ENCODE results near the gene TBCA.

Gene TBCA, protein sequence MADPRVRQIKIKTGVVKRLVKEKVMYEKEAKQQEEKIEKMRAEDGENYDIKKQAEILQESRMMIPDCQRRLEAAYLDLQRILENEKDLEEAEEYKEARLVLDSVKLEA

DNA sequence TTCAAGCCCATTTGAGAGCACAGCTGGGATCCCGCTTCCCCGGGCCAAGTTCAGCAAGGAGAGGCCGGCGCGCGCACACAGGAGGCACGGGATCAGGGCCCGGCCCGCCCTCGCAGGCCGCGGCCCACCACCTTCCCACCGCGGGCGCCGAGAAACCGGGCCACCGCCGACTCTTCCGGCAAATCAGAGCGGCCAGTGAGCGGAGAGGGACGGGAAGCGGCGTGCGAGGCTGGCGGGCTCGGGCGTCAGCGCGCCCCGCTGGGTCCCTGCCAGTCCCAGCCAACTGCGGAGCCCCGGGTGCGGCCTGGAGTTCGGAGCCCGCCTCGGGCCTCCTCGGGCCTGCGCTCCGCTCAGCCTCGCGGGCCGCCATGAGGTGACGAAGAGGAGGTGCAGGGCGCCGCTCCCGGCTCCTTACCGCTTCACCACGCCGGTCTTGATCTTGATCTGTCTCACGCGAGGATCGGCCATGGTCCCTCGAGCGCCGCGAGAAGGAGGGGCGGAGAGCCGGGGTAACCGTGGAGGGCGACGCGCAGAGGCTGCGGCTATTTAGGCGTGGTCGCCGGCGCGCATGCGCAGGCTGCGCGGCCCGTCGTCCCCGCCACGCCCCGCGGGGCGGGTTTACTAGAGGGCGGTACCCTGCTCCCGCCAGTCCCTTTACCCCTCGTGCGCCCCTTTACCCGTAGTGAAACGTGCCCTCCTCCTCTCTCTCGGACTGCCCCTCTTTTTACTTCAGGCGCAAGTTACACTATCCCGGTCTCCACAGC is at the start of gene TBCA:
TBCA (minus strand) TSS at position 550 of the 764 bp plus-strand sequence; CDS start at position 468, 82 bp downstream.
- peak; percentile 94 for DNase-seq

DNA sequence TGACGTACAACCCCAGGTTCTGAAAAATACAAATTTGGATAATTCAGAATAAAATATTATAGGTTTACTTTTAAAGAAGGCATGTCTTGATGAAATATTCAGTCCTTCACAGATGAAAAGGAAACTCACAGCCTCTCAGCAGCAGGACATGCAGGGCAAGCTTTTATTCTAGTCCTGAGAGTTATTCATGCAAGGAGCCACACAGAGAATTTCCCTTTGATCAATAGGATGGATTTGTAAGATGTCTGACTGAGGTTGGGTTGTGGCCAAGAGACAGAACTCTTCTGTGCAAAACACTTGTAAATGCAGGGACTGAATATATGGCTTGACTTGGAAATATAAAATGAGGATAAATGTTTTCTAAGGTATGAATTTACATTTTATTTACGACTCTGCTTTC is 48.8 kb upstream of the TBCA start:
- no peak for DNase-seq

DNA sequence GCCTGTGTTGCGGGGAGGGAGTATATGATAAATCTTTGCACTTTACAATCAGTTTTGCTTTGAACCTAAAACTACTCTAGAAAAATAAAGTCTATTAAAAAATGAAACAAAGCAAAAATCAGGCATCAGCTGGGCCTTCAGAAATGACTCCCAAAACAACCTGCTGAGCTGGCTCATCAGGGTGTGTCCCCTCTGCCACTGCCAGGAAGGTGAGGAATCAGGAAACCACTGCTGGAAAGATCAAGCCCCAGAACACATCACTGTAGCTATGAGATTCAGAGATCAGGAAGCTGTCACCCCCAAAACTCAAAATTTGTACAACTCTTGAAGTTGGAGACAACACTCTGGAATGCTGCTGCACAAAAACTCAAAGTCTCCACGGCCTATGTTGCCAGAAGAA is 40.5 kb upstream of the TBCA start:
- no peak for DNase-seq

DNA sequence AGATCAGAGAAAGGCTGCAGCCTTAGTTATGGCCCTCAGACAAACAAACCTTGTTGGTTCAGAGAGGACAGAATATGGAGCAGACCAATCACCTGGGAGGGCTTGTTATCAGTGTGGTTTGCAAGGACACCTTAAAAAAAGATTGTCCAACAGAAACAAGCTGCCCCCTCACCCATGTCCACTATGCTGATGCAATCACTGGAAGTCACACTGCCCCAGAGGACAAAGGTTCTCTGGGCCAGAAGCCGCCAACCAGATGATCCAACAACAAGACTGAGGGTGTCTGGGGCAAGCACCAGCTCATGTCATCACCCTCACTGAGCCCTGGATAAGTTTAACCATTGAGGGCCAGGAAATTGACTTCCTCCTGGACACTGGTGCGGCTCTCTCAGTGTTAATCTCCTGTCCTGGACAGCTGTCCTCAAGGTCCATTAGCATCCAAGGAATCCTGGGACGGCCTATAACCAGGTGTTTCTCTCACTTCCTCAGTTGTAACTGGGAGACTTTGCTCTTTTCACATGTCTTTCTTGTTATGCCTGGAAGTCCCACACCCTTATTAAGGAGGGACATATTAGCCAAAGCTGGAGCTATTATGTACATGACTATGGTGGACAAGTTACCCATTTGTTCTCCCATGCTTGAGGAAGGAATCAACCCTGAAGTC is 36.9 kb upstream of the TBCA start:
- no peak for DNase-seq

DNA sequence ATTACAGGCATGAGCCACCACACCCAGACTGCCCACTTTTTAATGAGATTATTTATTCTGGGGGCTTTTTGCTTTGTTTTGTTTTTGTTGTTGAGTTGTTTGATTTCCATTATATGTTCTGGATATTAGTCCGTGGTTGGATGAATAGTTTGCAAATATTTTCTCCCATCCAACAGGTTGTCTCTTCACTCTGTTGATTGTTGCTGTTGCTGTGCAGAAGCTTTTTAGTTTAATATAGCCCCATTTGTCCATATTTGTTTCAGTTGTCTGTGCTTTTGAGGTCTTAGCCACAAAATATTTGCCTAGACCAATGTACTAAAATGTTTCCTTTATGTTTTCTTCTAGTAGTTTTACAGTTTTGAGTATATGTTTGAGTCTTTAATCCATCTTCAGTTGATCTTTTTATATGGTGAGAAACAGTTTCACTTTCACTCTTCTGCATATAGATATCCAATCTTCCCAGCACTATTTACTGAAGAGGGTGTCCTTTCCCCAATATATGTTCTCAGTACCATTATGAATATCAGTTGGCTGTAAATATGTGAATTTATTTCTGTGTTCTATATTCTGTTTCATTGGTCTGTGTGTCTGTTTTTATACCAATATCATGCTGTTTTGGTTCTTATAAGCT is 30.2 kb upstream of the TBCA start:
- DNase-seq, result no peak

DNA sequence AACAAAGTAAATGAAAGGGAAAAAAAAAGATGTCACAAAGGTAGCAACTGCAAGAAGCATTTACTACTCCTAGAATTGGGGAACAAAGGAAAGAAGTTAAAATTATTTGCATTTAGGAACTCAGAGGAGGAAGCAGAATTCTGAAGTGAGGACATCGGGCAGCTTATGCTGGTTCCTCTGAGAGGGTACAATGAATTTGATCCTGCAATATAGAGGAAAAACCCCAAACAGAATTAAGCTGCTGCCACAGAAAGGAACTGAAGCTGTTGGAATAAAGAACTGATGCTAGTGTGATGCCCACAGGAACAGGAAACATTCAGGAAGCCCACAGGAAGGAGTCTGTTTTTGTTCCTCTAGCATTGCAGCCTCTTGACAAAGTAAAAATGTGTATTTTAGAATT is 22.3 kb upstream of the TBCA start:
- DNase-seq, result no peak

DNA sequence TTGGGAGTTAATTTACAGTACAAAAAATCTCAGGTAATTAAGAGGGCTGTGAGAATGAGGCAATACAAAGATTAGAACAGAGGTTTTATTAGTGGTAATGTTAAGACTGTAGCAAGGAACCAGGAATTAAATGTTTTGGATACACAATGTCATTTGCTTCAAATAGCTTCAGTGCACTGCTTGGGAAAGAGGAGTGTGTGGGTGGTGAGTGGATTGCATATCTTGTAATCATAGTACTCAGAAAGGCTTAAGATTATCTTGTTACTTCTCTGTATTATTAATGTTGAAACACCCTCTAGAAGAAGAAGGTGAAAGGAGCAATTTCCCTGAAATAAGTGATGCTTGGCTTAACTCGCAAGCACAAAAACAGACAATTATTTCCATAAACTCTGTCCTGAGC is 21.0 kb upstream of the TBCA start:
- DNase-seq, result no peak

DNA sequence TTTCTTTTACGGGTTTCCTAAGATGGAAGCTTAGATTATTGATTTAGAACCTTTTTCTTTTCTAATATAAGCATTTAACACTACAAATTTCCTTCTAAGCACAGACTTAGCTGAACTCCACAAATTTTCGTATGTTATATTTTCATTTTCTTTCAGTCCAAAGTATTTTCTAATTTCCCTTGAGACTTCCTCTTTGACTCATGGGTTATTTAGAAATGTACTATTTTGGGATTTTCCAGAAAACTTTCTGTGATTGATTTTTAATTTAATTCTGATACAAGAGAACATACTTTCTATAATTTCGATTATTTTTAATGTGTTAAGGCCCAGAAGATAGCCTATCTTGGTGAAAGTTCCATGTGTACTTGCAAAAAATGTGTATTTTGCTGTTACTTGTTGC is 19.7 kb upstream of the TBCA start:
- no peak for DNase-seq

DNA sequence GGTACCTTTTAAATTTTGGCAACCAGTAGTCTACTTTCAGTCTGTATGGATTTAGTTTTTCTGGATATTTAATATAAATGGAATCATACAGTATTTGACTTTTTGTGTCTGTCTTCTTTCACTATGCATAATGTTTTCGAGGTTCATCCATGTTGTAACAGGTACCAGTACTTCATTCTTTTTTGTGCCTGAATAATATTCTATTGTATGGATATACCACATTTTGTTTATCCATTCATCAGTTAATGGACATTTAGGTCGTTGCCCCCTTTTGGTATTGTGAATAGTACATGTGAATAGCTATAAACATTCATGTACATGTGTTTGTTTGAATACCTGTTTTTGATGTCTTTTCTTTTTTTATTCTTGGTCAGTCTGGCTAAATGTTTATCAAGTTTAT is 19.1 kb upstream of the TBCA start:
- no peak for DNase-seq

DNA sequence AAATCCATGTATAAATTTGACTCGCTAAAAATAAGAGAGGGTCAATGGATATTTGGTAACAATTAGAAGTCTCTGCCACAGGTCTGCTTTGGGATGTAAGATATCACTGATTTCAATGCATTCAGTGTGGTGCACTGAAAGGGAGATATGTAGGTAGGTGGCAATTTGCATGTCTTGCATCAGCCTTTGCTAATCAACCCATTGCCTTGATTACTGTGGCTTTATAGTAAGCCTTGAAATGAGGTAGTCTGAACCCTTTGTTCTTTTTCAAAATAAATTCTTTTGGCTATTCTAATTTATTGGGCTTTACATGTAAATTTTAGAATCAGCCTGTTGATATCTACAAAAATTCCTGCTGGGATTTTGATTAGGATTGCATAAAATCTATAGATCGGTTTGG is 15.8 kb upstream of the TBCA start:
- no peak for DNase-seq

DNA sequence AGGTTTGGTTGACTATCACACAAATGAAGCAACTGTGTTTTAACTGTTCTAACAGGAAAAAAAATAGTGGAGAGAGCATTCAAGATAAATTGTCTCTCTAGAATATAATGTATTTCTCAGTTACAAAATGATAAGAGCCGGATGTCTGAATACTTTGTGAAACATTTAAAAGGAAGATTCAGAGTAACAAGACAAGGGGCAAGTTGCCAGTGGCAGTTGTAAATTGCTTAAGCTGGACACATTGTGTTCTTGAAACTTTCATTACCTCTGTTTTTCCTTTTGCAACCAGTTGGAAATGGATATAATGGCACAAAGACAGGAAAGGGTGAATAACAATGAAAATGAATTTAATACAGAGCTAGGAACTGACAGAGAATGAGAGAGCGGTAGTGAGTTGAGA is 15.2 kb upstream of the TBCA start:
- no peak for DNase-seq

DNA sequence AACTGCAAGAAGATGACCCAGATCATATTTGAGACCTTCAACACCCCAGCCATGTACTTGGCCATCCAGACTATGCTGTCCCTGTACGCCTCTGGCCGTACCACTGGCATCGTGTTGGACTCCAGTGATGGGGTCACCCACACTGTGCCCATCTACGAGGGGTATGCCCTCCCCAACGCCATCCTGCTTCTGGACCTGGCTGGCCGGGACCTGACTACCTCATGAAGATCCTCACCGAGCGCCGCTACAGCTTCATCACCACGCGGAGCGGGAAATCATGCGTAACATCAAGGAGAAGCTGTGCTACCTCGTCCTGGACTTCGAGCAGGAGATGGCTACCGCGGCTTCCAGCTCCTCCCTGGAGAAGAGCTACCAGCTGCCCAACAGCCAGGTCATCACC is 9.1 kb upstream of the TBCA start:
- no peak for DNase-seq

DNA sequence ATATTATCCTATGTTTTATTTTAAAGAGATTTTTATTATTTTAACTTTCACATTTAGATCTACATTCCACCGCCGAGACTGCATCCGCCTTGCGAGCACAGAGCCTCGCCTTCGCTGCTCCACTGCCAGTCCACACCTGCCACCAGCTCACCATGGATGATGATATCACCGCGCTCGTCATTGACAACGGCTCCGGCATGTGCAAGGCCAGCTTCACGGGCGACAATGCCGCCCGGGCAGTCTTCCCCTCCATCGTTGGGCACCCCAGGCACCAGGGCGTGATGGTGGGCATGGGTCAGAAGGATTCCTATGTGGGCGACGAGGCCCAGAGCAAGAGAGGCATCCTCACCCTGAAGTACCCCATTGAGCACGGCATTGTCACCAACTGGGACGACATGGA is 8.6 kb upstream of the TBCA start:
- no peak for DNase-seq

DNA sequence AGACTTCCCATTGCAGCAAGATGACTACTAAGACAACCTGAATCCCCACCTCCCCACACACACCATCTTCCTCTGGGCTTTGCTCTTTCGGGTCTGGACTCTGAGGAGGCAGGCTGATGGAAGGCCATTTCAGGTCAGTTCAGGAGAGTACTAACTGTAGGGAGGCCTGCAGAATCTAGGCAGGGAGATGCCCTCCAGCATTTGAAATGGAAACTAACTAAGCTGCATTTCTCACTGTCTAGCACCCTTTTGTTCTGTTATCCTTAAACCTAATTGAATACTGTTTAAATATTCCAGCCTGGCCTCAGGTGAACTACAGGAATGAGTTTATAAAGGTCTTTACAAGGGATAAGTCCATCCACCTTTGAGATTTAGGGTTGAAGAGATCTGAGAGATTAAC is 4.9 kb upstream of the TBCA start:
- no peak for DNase-seq

DNA sequence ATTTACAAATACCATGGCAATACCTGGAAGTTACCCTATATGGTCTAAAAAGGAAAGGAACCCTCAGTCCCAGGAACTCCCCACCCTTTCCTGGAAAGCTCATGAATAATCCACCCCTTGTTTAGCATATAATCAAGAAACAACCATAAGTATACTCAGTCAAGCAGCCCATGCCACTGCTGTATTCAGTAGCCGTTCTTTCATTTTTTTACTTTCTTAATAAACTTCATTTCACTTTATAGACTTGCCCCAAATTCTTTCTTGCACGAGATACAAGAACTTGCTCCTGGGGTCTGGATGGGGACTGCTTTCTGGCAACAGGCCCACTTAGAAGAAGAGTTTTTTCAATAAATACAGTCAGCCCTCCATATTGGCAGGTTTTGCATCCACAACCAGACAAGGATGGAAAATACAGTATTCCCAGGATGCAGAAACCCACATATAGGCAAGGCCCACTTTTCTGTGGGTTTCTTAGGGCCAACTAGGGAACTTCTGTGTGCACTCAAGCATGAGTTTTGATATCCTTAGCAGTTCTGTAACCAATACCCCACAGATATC is 2.8 kb upstream of the TBCA start:
- no peak for DNase-seq

DNA sequence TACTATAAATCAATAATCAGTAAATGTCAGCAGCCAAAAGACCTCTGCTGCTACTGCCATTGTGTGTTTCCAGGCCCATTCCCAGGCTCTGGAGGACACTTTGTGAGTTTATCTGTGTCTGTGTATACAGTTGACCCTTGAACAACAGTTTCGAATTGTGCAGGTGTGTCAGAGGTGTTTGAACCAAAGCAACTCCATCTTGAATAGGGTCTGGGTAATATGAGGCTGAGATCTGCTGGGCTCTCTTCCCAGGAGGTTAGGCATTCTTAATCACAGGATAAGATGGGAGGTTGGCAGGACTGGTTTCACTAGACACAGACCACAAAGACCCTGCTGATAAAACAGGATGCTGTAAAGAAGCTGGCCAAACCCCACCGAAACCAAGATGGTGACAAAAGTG is 2.3 kb upstream of the TBCA start:
- no peak for DNase-seq

DNA sequence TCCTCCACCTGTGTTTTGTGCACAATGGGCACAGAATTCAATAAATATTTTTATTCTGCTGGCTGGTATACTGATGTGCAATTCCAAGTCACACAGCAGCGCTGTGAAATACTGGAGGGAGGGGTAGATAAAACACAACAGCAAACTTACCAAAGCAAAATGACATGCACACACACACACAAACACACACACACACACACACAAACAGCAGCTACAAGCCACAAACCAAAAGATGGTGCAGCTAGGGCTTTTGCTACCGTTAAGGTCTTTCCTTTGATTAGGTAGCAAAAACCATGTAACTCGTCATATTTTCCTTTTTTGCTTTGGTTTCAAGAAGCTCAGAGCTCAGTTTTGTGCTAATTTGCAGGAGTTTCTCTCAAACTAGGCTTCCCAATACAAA is 1.8 kb upstream of the TBCA start:
- no peak for DNase-seq

DNA sequence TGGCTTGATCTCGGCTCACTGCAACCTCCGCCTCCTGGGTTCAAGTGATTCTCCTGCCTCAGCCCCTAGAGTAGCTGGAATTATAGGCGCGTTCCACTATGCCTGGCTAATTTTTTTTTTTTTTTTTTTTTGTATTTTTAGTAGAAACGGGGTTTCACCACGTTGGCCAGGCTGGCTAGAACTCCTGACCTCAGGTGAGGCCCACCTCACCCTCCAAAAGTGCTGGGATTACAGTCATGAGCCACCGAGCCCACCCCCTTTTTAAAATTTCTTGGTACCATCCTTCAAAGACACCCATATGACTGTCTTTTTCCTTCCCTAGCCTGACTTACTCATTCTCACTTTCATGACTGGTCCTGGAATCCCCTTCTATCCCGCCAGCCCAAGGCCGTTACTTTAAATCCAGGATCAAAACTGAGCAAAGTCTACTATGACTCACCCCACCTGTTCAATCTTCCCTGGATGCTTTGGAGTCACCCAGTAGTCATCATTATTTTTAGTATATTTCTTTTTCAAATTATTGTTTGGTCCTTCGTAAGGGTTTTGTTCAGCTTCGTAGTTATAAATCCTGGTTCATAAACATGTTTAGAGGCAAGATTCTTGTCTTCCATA is 1.2 kb upstream of the TBCA start:
- no peak for DNase-seq

DNA sequence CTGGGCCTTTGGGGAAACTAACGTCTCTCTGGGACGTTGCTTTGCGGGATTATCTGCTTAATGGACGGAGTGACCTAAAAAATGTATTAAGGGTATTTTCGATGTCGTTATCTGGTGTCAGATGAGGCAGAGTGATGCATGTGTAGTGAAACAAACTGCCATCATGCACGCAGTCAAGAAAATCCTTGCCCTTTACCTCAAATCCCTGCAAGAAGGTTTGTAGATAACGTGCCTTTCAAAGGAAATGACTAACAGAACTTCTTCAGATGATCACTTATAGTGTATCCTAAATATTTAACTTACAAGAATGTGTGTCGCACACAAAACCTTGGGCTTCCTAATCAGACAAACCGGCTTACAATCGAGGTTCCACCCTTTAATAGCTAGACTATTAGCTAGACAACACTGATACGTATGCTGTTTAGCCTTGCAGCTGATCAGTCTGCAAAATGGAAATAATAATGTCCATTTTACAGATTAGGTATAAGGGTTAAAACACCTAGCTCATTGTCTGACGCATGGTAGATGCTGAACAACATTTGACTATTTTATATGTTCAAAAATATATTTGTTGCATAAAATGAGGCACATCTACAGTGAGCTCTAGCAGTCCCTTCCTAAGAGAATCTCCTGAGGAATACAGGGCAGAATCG is 541 bp upstream of the TBCA start:
- peak; percentile 8 for DNase-seq

DNA sequence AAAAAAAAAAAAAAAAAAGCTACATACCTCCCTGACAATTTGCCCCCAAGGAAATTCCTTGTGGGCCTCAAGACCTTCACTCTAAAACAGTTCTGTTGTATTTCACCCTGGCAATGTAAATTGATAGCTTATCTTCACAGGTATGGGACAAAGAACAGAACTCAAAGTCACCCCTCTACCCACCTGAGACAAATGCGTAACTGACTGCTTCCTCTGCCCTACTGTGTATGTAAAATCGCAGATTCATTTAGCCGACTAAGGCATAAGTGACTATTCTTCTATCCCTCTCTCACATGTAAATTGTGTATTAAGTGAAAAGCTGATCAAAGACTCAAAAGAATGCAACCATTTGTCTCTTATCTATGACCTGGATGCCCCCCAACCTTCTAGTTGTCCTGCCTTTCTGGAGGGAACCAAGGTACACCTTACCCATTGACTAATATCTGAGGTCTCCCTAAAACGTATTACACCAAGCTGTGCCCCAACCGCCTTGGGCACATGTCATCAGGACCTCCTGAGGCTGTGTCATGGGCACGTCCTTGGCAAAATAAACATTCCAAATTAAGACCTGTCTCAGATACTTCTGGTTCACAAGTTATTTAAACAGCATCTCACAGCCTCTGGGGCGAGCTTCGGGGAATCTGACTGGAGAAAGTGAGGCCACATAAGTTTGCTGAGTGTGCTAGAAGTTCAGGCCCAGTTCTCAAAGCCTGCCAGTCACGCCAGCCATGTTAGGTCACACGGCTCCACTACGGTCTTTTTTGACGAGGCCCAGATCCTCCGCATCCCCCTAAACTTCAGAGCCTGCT is 954 bp downstream of the TBCA start:
- DNase-seq, result peak; percentile 44

DNA sequence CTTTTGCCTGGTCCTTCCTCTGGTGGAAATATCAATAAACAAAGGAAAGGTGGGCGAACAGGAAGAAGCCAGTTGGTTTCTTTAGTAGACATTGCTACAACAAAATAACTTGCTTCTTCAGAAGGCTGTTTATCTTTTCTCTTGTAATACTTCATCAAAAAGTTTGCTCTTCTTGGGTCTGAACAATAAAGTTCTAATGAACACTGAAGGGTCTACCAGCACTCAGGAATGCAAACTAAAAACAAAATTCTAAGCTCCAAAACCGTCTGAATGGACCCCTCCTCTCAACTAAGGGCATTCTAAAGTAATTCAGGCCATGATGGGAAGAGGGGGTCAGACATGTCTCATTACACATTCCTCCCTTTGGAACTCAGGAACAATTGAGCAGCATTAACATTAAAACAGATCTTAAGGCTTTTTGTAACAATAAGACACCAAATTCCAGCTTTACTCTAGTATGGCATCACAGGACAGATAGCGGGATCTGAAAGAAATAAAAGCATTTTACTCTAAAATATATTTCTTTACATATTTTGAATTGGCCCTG is 2.3 kb downstream of the TBCA start:
- DNase-seq, result no peak

DNA sequence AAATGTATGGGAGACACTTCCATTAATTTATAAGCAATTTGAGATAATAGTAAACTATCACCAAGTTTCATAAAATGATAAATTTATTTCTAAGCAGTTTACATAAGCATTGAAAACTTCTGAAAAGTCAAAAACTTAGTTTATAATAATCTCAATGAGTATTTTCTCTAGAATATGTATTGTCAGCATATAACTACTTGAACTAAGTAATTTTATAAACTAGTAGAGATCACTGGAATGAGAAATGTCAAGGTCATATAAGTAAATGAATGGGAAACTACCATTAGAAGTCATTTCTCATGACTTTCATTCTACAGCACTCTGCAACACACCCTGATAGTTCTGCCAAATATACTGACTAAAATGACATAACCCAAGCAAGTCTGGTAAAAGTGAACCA is 3.4 kb downstream of the TBCA start:
- DNase-seq, result no peak
